Gastroesophageal sphincter (tissue), 4 donors: ENCODE results near the gene OR2F2. TPM values are rescaled to one million over a fixed set of nuclear protein-coding genes. Genes with fewer than 3 reads are reported as not detected.

ENCODE experiments used
- ATAC-seq: fragments of 150-250 bp; one replicate; pipeline ENCODE4 v1.9.1; 2016; ENCODE audit warnings: mild to moderate bottlenecking, moderate library complexity
- H3K27ac ChIP-seq, 4 donors: fragments of 200-600 bp; sonication (generic) in 3 of 4; 1 replicate in 3 of 4; 2 replicates in 1 of 4; pipeline ENCODE4 v1.5.1; 2016 to 2019
- H3K27me3 ChIP-seq: fragments of 200-600 bp; sonication (generic); one replicate; pipeline ENCODE4 v1.5.1; 2019
- H3K36me3 ChIP-seq, 2 donors: fragments of 200-600 bp; sonication (generic); one replicate each; pipeline ENCODE4 v1.5.1; 2019; ENCODE audit warnings: control low read depth in 1 of 2
- H3K4me1 ChIP-seq, 3 donors: fragments of 200-600 bp; sonication (generic); 1 replicate in 2 of 3; 2 replicates in 1 of 3; pipeline ENCODE4 v1.5.1; 2016 to 2019; ENCODE audit warnings: control low read depth in 2 of 3
- H3K4me3 ChIP-seq, 2 donors: fragments of 200-600 bp; sonication (generic); one replicate each; pipeline ENCODE4 v1.5.1; 2019; ENCODE audit warnings: mild to moderate bottlenecking in 1 of 2, moderate library complexity in 1 of 2
- H3K9me3 ChIP-seq, 3 donors: fragments of 200-600 bp; sonication (generic); one replicate each; pipeline ENCODE4 v1.5.1; 2017 to 2019; ENCODE audit warnings: control low read depth in 2 of 3
- EP300 ChIP-seq: sonication (generic); formaldehyde crosslinking; IDR thresholded peaks from one replicate; pipeline ENCODE4 v1.6.1; 2017; ENCODE audit warnings: antibody characterized with exemption, mild to moderate bottlenecking
- POLR2A ChIP-seq, 2 donors: fragments of 450-650 bp; IDR thresholded peaks; one replicate each; pipeline ENCODE4 v1.6.1; 2017; ENCODE audit warnings: antibody characterized with exemption in 2 of 2, mild to moderate bottlenecking in 2 of 2, moderate library complexity in 1 of 2
- POLR2AphosphoS5 ChIP-seq: sonication (generic); formaldehyde crosslinking; IDR thresholded peaks from one replicate; pipeline ENCODE4 v1.6.1; 2017; ENCODE audit warnings: antibody characterized with exemption
- WGBS, 2 donors: methylation state at CpG; one replicate each; pipeline ENCODE4 v1.1.5; 2018; ENCODE audit warnings: low coverage in 1 of 2; 5-methylcytosine and 5-hydroxymethylcytosine counted together
- total RNA-seq, 4 donors: library from RNA; depleted of rRNA; stranded (reverse); fragments of >200 nt; gene quantifications; one replicate each; pipeline ENCODE4 v1.1.0, GENCODE V29; 2016
- TF ChIP-seq, protein P1 (sequence below), 4 experiments: fragments of 200-600 bp in 2 of 4; fragments of 450-650 bp in 2 of 4; sonication (generic) in 1 of 4; IDR thresholded peaks; one replicate each; pipeline ENCODE4 v1.5.1; 2017 to 2019; ENCODE audit warnings: antibody characterized with exemption in 4 of 4, mild to moderate bottlenecking in 2 of 4, moderate library complexity in 2 of 4

OR2F2 gene
- total RNA-seq, 4 donors from 2014 or later: not detected

DNA sequence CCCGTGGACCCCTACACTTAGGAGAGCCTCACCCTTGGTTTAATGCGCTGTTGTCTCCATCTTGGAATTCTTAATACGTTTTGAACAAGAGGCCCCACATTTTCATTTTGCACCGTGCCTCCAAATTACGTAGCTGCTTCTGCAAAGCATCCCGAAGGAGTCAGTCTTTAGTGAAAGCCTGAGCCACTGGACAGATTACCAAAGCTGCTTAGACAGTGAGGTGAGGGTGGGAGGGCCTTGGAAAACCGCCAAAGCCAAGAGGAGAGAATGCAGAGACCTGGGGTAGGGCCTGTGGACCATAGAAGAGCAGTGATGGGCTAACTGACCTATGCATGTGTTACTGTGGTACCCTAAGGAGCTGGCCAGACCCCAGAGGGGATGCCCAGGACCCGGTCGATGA lies 28.9 kb upstream of the OR2F2 start:
- 77 to 84% methylated on average over 4 to 6 of the region's 9 CpGs for WGBS, 2 donors
- no peak overlapping the region for H3K4me3 ChIP-seq
- H3K4me1 ChIP-seq: peaks cover 0 to 49% (median 0%) of the 10 kb centered on the region in 3 donors
- ATAC-seq: no peak
- H3K36me3 ChIP-seq: no peaks in the 10 kb centered on the region
- H3K27ac ChIP-seq: peak overlapping the region in 3 of 4 donors; percentile 41 to 67 (median 63)
- TF ChIP-seq POLR2AphosphoS5 (no peak), EP300 (no peak), POLR2A (IDR thresholded peaks at IDR 0.05) (no peak)
- TF ChIP-seq, protein P1, sequence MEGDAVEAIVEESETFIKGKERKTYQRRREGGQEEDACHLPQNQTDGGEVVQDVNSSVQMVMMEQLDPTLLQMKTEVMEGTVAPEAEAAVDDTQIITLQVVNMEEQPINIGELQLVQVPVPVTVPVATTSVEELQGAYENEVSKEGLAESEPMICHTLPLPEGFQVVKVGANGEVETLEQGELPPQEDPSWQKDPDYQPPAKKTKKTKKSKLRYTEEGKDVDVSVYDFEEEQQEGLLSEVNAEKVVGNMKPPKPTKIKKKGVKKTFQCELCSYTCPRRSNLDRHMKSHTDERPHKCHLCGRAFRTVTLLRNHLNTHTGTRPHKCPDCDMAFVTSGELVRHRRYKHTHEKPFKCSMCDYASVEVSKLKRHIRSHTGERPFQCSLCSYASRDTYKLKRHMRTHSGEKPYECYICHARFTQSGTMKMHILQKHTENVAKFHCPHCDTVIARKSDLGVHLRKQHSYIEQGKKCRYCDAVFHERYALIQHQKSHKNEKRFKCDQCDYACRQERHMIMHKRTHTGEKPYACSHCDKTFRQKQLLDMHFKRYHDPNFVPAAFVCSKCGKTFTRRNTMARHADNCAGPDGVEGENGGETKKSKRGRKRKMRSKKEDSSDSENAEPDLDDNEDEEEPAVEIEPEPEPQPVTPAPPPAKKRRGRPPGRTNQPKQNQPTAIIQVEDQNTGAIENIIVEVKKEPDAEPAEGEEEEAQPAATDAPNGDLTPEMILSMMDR (IDR thresholded peaks at IDR 0.05): no peak
- no peaks in the 10 kb centered on the region for H3K27me3 ChIP-seq
- no peaks in the 10 kb centered on the region for H3K9me3 ChIP-seq

DNA sequence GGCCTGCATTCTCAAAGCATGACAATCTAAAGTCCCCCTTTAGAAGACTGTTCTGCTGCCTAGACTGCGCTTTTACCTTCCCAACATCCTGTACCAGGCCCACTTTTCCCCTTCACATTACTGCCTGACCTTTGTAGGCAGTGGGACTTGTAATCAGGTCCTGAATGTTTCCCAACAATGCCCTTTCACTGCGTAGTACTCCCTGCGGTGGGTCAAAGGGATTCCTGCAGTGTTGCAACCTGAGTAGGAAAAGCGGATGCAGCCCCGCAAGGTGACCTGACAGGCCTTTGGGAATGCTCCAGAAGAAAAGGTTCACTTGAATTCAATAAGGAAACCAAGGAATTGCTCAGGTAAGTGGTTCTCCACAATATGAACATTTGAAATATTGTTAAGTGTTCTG lies 28.1 kb upstream of the OR2F2 start:
- no peak for ATAC-seq
- peak overlapping the region in 1 of 4 donors; percentile 5 for H3K27ac ChIP-seq
- TF ChIP-seq POLR2A (IDR thresholded peaks at IDR 0.05) (no peak), POLR2AphosphoS5 (no peak), EP300 (no peak)
- TF ChIP-seq, protein P1 (IDR thresholded peaks at IDR 0.05): no peak
- WGBS, 2 donors: 93 to 100% methylated on average over 3 to 5 of the region's 5 CpGs
- H3K4me1 ChIP-seq: peaks cover 0 to 49% (median 0%) of the 10 kb centered on the region in 3 donors
- no peaks in the 10 kb centered on the region for H3K27me3 ChIP-seq
- H3K4me3 ChIP-seq: no peak overlapping the region
- H3K36me3 ChIP-seq: no peaks in the 10 kb centered on the region
- H3K9me3 ChIP-seq: no peaks in the 10 kb centered on the region

DNA sequence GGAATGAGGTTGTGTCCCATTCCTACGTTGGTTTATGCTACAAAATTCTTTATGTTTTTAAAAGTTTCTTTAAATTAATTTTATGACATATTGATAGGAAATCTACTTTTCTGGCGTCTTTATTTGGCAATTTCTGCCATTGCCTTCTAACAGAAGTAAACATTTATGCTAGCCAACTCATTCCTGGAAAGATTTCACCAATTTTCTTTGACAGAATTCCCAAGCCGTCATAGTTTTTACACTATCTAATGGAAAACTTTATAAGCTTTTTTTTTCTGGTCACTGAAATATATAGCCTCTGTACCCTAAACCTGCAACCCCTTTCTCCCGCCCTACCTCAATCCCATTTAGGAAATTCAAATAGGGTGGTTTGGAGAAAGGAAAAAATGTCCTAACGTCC lies 26.9 kb upstream of the OR2F2 start:
- H3K27ac ChIP-seq: no peak overlapping the region
- 36 to 40% methylated on average over 4 to 5 of the region's 5 CpGs for WGBS, 2 donors

DNA sequence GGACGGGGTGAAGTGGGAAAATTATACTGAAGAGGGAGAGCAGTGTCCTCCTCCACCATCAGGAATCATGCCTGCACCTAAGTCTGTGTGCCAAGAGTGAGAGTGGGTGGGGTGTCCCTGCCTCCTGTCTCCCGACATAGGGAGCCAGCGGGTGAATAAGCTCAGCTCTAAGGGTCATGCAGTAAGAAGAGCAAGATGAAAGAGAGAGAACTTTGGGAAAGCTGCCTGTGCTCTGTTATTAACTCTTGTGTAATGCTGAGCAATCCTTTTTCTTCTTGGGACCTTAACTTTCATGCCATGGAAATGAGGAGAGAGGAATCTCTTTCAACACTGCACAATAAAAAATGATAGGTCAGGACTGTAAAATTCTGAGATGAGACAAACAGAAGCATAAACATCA lies 25.2 kb upstream of the OR2F2 start:
- 47% methylated on average over 3 of the region's 3 CpGs; no CpG with 5 or more reads in 1 of the 2 donors for WGBS, 2 donors
- Histone ChIP-seq H3K9me3 (no peaks in the 10 kb centered on the region), H3K4me3 (no peak overlapping the region), H3K4me1 (peaks cover 0 to 31% (median 0%) of the 10 kb centered on the region in 3 donors), H3K27me3 (no peaks in the 10 kb centered on the region), H3K36me3 (no peaks in the 10 kb centered on the region), H3K27ac (peak overlapping the region in 1 of 4 donors; percentile 8)
- peak; percentile 75 for ATAC-seq
- TF ChIP-seq POLR2AphosphoS5 (peak; percentile 24), POLR2A (IDR thresholded peaks at IDR 0.05) (no peak)

More for the DNA sequence above, 26.9 kb upstream of the OR2F2 start:
- Histone ChIP-seq H3K27me3 (no peaks in the 10 kb centered on the region), H3K36me3 (no peaks in the 10 kb centered on the region), H3K9me3 (no peaks in the 10 kb centered on the region), H3K4me3 (no peak overlapping the region), H3K4me1 (peaks cover 0 to 39% (median 0%) of the 10 kb centered on the region in 3 donors)
- no peak for ATAC-seq
- TF ChIP-seq POLR2AphosphoS5: no peak
- TF ChIP-seq EP300: no peak
- TF ChIP-seq POLR2A (IDR thresholded peaks at IDR 0.05): no peak

DNA sequence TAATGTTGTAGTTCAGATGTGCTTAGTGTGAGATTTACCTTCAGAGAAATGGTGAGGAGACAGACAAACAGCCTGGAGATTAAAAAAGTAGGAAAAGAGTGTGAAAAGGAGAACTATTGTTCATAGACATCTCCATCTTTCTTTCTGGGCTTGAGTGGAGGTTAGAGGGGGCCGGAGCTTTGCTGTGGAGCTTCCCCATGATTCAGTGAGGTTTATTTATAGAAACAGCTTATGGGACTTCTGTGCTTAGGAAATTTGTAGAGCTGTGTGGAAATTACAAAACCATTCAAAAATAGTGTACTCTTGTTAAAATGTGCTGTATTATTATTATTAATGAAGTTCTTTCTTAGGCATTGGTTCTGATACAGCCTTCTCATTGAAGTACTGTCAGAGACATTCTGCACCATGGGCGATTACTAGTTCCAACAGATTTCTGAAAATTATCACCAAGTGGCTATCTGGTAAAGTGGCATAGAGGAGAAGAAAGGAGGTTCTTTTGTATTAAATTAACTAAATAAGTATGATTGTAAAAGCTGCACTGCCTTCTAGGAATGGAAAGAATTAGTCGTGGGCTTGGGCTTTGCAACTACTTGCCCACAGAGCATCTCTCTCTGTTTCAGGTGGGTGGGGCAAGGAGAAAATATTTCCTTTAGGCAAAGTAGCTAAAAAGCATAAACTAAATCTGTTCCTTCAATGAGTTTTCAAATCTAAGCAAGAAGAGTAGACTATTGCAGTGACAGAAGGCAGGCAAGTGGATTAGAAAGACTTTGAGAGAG lies 24.4 kb upstream of the OR2F2 start:
- Histone ChIP-seq H3K4me3 (no peak overlapping the region), H3K27me3 (no peaks in the 10 kb centered on the region), H3K9me3 (no peaks in the 10 kb centered on the region), H3K4me1 (peaks cover 0 to 23% (median 0%) of the 10 kb centered on the region in 3 donors), H3K27ac (peak overlapping the region in 2 of 4 donors; percentile 8 to 28), H3K36me3 (no peaks in the 10 kb centered on the region)
- TF ChIP-seq EP300 (no peak), POLR2AphosphoS5 (no peak), POLR2A (IDR thresholded peaks at IDR 0.05) (no peak)
- TF ChIP-seq, protein P1 (IDR thresholded peaks at IDR 0.05): no peak
- 38 to 52% methylated on average over 2 to 3 of the region's 3 CpGs for WGBS, 2 donors
- ATAC-seq: no peak
